GM19438 (cell line): ENCODE data around the gene DNASE1.
"Not testable (repeated sequence)": the region's sequence is repeated elsewhere in the genome, so short reads cannot be mapped to it uniquely, and the experiment has no call there.

ENCODE experiments used
- ATAC-seq: cut with Tn5 transposase; IDR thresholded peaks from one replicate; pipeline ENCODE4 v1.9.1; 2021; ENCODE audit warnings: low read depth; ENCODE audit not compliant: unreplicated experiment

The DNASE1 gene

DNA sequence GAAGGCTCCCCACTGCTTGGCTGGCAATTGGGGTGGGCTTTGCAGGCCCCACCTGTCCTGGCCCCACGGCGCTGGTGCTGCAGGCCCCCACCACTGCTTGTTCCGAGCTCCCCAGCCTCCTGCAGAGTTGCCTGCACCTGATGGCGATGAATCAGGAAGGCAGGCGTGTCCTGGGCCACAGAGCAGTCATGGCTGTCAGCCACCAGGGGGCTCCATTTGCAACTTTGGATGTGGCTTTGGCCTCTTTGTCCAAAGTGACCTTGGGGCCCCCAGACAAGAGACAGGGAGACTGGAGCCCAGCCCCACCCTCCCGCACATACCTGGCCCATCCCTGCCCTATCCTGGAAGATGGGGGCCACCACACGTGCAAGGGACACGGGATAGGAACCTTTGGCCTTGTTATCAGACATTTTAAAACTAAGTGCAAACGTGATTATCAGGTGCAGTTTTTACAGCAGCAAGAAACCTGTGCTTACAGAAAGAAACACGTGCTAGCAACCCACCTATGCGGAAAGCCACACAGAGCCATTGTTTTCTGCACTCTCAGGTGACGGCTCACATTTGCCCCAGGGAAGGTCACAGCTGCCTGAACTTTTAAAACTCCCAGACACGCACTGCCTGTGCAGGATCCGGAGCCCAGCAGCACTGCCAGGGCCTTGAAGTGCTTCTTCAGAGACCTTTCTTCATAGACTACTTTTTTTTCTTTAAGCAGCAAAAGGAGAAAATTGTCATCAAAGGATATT, at the start of gene DNASE1:
TSS of gene DNASE1 (plus strand) at position 443 of the 743 bp plus-strand sequence. CDS start 683 bp downstream, outside the sequence.
- ATAC-seq: no peak

- ATAC-seq: no peak
Observed at GRCh38 chr16:3606441-3606840, 48.0 kb upstream of the DNASE1 start.

DNA sequence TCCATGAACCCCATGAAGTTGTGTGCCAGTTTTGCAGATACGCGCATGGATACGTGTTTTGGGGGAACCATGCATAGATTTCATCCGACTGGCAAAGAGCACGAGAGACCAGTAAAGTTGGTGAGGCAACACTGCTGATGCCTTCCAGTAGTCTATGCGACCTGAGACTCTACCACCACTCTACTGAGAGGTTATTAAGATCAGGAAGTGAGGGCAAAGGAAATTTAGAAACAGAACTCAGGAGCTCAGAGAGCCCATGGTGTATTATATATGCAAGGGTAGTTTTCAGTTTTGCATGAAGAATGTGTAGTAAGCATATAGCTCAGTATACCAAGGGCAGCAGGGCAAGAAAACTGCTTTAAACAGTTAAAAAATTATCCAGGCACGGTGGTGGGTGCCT, 47.3 kb upstream of the DNASE1 start:
- ATAC-seq: no peak

GRCh38 chr16:3607634-3608033, 46.9 kb upstream of the DNASE1 start:
- no peak for ATAC-seq

DNA sequence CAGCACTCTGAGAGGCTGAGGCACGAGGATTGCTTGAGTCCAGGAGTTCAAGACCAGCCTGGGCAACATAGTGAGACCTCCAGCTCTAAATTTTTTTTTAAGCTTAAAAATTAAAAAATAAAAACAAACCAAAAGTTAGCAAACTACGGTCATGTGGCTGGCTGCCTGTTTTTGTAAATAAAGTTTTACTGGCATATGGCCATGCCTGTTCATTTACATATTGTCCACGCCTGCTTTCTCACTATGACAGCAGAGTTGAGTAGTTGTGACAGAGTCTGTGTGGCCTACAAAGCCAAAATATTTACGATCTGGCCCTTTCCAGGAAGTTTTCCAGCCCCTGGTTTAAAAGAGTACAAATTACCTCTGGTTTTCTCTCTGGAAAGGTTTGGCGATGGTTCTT, 46.4 kb upstream of the DNASE1 start:
- no peak for ATAC-seq

GRCh38 chr16:3608976-3609375, 45.5 kb upstream of the DNASE1 start:
- ATAC-seq: not testable (repeated sequence)

DNA sequence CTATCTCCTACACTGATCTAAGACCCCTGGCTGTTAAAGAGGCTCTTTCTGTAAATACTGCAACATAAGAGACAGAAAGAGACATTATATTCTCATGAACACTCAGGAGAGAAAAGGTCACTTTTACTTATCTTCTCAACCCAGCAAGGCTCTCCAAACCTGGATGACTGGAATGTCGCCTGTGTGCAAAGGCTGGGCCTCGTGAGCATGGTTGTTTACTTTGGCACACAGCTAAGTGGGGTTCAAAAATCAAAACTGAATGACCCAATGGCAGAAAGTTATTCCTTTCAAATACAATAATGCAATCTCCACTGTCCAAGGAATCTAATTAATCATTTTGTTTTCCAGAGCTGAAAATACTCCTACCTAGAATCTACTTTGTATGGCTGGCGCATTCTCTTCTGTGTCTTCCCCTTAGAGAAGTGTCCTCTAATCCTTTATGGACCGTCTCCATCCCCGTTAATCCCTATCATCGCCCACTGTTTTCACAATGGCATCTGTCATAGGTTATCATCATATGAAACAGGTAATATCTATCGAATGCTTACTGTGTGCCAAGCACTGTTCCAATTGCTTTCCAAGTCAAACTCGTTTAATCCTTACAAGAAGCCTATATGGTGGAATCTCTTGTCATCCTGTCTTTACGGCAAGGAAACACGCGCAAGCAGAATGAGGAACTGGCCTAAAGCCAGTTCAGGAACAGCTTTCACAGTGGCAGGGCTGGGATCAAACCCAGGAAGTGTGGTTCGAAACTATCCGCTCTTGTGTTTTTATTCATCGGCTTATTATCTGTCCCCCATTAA, 44.4 kb upstream of the DNASE1 start:
- ATAC-seq: no peak

- no peak for ATAC-seq
Observed at GRCh38 chr16:3610698-3611145, 43.8 kb upstream of the DNASE1 start.

DNA sequence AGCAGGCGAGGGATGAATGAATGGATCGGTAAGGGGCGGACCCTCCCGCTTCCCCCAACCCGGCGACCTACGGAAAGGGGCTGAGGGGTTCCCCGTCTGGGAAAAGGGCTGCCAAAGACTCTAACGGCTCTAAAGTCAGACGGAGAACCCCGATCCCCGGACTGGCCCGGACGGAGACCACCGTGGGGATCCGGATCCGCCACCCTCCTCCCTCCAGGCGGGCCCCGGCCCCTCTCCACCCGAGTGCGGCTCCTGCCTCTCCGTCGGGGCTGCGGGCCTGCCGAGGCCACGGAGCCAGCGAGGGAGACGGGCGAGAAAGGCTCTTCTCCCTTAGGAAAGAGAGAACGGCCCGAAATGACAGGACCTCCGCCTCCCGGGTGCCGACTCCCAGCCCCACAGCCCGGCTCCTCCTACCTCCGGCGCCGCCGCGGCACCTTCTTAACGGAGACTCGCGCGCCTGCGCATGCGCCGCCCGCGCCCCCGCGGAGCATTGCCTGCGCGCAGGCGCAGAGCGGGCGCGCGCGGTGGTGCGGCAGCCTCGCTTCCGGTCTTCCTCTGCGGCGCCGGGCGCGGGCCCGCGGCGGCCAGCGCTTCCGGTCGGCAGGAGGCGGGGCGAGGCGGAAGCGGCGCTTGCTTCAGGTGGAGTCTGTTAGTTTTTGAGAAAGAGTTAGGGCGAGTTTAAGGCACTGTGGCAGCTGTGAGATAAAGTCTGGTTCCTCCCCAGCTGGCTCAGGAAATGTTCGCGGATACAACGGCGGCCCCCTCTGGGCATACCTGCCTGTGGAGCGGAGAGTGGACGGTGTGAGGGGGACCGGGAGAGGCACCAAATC, 43.1 kb upstream of the DNASE1 start, which contains the start of gene SLX4:
TSS of gene SLX4 (minus strand) at position 461 of the 830 bp plus-strand sequence. CDS start 2,642 bp downstream, outside the sequence.
- peak; percentile 70 for ATAC-seq

DNA sequence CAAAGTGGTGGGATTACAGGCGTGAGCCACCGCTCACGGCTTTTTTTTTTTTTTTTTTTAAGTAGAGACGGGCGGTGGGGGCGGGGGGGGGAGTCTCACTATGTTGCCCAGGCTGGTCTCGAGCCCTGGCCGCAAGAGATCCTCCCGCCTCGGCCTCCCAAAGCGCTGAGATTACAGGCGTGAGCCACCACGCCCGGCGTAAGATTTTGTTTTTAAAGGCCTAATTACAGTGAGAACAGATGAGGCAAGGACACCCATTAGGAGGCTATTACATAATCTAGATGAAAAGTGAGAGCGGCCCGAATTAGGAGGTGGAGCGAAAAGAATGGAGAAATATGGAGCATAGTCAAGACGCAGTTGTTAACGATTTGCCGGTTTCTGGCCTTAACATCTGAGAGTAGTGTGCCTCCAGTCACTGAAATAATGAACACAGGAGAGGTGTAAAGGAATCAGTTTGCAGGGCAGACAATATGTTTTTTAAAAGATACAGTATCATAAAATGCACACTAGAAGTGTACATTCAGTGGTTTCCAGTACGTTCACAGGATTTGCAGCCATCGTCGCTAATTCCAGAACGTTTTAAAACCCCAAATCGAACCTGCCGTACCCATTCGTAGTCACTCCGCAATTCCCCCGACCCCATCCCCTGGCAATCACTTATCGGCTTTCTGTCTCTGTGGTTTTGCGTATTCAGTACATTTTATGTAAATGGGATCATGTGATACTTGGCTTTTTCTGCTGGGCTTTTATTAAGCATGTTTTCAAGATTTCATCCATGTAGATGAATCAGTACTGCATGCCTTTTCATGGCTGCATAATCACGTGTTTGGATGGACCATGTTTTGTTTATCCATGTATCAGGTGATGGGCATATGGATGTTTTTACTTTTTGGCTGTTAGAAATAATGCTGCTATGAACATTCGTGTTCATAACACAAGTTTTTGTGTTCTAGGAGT, 41.7 kb upstream of the DNASE1 start:
- no peak for ATAC-seq

DNA sequence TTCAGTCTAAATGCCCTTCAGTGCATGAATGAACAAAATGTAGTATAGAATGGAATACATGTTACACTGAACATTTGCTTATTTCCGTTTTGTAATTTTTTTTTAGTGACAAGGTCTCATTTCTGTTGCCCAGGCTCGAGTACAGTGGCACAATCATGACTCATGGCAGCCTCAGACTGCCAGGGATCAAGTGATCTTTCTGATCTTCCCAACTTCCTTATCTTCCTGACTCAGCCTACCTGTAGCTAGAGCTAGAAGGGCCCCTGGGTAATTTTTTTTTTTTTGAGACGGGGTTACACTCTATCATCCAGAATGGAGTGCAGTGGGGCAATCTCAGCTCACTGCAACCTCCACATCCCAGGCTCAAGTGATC, 35.7 kb upstream of the DNASE1 start:
- no peak for ATAC-seq

DNA sequence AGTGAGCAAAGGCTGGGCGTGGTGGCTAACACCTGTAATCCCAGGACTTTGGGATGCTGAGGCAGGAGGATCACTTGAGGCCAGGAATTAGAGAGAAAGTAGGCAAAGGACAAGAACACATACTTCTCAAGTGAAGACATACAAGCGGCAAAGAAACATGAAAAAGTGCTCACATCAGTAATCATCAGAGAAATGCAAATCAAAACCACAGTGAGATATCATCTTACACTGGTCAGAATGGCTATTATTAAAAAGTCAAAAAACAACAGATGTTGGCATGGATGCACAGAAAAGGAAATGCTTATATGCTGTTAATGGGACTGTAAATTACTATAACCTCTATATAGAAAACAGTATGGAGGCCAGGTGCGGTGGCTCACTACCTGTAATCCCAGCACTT, 30.8 kb upstream of the DNASE1 start:
- no peak for ATAC-seq

GRCh38 chr16:3625331-3625730, 29.2 kb upstream of the DNASE1 start:
- no peak for ATAC-seq

- no peak for ATAC-seq
Observed at GRCh38 chr16:3625911-3626732, 28.4 kb upstream of the DNASE1 start.

- no peak for ATAC-seq
Observed at GRCh38 chr16:3637371-3637923, 17.0 kb upstream of the DNASE1 start.

- ATAC-seq: no peak
Observed at GRCh38 chr16:3638916-3639644, 15.4 kb upstream of the DNASE1 start.

GRCh38 chr16:3640207-3640606, 14.3 kb upstream of the DNASE1 start:
- ATAC-seq: no peak
